Dendritic cell treated with granulocyte-macrophage colony-stimulating factor and Interleukin-4, amounts not matched to agents 40 ng/mL and 50 ng/mL, for 4 days (primary cell): ENCODE results near the gene KLF3.

Source experiments
- H3K27ac Mint-ChIP-seq: one replicate; pipeline ENCODE4 v1.8.0; 2022; ENCODE audit warnings: mild to moderate bottlenecking, mixed read lengths
- H3K27me3 Mint-ChIP-seq: one replicate; pipeline ENCODE4 v1.8.0; 2022; ENCODE audit warnings: mild to moderate bottlenecking, mixed read lengths
- H3K36me3 Mint-ChIP-seq: one replicate; pipeline ENCODE4 v1.8.0; 2022; ENCODE audit warnings: low read depth, mixed read lengths
- H3K4me1 Mint-ChIP-seq: one replicate; pipeline ENCODE4 v1.8.0; 2022; ENCODE audit warnings: low read depth, mixed read lengths
- H3K4me3 Mint-ChIP-seq: one replicate; pipeline ENCODE4 v1.8.0; 2022; ENCODE audit warnings: mild to moderate bottlenecking, moderate library complexity, mixed read lengths
- H3K9me3 Mint-ChIP-seq: one replicate; pipeline ENCODE4 v1.8.0; 2022; ENCODE audit warnings: mixed read lengths
- intact Hi-C: fragments of 100-400 bp; cut with micrococcal nuclease; formaldehyde crosslinking; loops from one replicate; pipeline ENCODE4 v1.15.0; 2022

KLF3 gene

GRCh38 chr4:38706301-38706700 lies 42.3 kb downstream of the KLF3 start:
- H3K27ac Mint-ChIP-seq = no peak overlapping the region
- H3K9me3 Mint-ChIP-seq = no peaks in the 10 kb centered on the region
- peaks cover 3% of the 10 kb centered on the region for H3K27me3 Mint-ChIP-seq

GRCh38 chr4:38710053-38710452 lies 46.1 kb downstream of the KLF3 start:
- no peak overlapping the region for H3K27ac Mint-ChIP-seq
- H3K27me3 Mint-ChIP-seq = peaks cover 3% of the 10 kb centered on the region
- H3K4me1 Mint-ChIP-seq = peaks cover 9% of the 10 kb centered on the region
- no peaks in the 10 kb centered on the region for H3K36me3 Mint-ChIP-seq
- no peak overlapping the region for H3K4me3 Mint-ChIP-seq
- H3K9me3 Mint-ChIP-seq = peaks cover 15% of the 10 kb centered on the region
- intact Hi-C loops = no loop called here

More at GRCh38 chr4:38706301-38706700, 42.3 kb downstream of the KLF3 start:
- no peak overlapping the region for H3K4me3 Mint-ChIP-seq
- no peaks in the 10 kb centered on the region for H3K36me3 Mint-ChIP-seq
- peaks cover 29% of the 10 kb centered on the region for H3K4me1 Mint-ChIP-seq
- intact Hi-C loops = no loop called here

- intact Hi-C loops = no loop called here
- H3K27ac Mint-ChIP-seq = no peak overlapping the region
- peaks cover 15% of the 10 kb centered on the region for H3K9me3 Mint-ChIP-seq
- H3K4me3 Mint-ChIP-seq = no peak overlapping the region
- no peaks in the 10 kb centered on the region for H3K27me3 Mint-ChIP-seq
- peaks cover under 1% of the 10 kb centered on the region for H3K4me1 Mint-ChIP-seq
- H3K36me3 Mint-ChIP-seq = no peaks in the 10 kb centered on the region
Measured at GRCh38 chr4:38711066-38711465, 47.1 kb downstream of the KLF3 start.

GRCh38 chr4:38715050-38715449 lies 51.1 kb downstream of the KLF3 start:
- Mint-ChIP-seq H3K4me1 (no peaks in the 10 kb centered on the region), H3K27me3 (no peaks in the 10 kb centered on the region), H3K36me3 (no peaks in the 10 kb centered on the region), H3K27ac (no peak overlapping the region), H3K9me3 (peaks cover 15% of the 10 kb centered on the region), H3K4me3 (no peak overlapping the region)
- intact Hi-C loops = no loop called here

- peaks cover 15% of the 10 kb centered on the region for H3K9me3 Mint-ChIP-seq
- no peaks in the 10 kb centered on the region for H3K27me3 Mint-ChIP-seq
- no peak overlapping the region for H3K27ac Mint-ChIP-seq
- H3K36me3 Mint-ChIP-seq = no peaks in the 10 kb centered on the region
- H3K4me1 Mint-ChIP-seq = no peaks in the 10 kb centered on the region
- H3K4me3 Mint-ChIP-seq = no peak overlapping the region
- intact Hi-C loops = no loop called here
Measured at GRCh38 chr4:38716256-38716655, 52.3 kb downstream of the KLF3 start.

- H3K4me3 Mint-ChIP-seq = no peak overlapping the region
- peaks cover 6% of the 10 kb centered on the region for H3K9me3 Mint-ChIP-seq
- no peaks in the 10 kb centered on the region for H3K36me3 Mint-ChIP-seq
- no peak overlapping the region for H3K27ac Mint-ChIP-seq
- H3K4me1 Mint-ChIP-seq = no peaks in the 10 kb centered on the region
- no peaks in the 10 kb centered on the region for H3K27me3 Mint-ChIP-seq
- intact Hi-C loops = no loop called here
Measured at GRCh38 chr4:38717604-38718003, 53.6 kb downstream of the KLF3 start.

- intact Hi-C loops = no loop called here
- Mint-ChIP-seq H3K27ac (no peak overlapping the region), H3K4me1 (peaks cover 10% of the 10 kb centered on the region), H3K36me3 (no peaks in the 10 kb centered on the region), H3K4me3 (no peak overlapping the region), H3K9me3 (no peaks in the 10 kb centered on the region), H3K27me3 (no peaks in the 10 kb centered on the region)
Measured at GRCh38 chr4:38723114-38723513, 59.1 kb downstream of the KLF3 start.

- intact Hi-C loops = no loop called here
- no peaks in the 10 kb centered on the region for H3K36me3 Mint-ChIP-seq
- H3K4me1 Mint-ChIP-seq = peaks cover 18% of the 10 kb centered on the region
- no peaks in the 10 kb centered on the region for H3K9me3 Mint-ChIP-seq
- no peak overlapping the region for H3K27ac Mint-ChIP-seq
- no peak overlapping the region for H3K4me3 Mint-ChIP-seq
- no peaks in the 10 kb centered on the region for H3K27me3 Mint-ChIP-seq
Measured at GRCh38 chr4:38723726-38724474, 59.9 kb downstream of the KLF3 start.

- no peaks in the 10 kb centered on the region for H3K27me3 Mint-ChIP-seq
- no peak overlapping the region for H3K4me3 Mint-ChIP-seq
- no peaks in the 10 kb centered on the region for H3K36me3 Mint-ChIP-seq
- H3K4me1 Mint-ChIP-seq = peaks cover 19% of the 10 kb centered on the region
- H3K27ac Mint-ChIP-seq = no peak overlapping the region
- H3K9me3 Mint-ChIP-seq = no peaks in the 10 kb centered on the region
- intact Hi-C loops = no loop called here
Measured at GRCh38 chr4:38724475-38724808, 60.4 kb downstream of the KLF3 start.

- Mint-ChIP-seq H3K4me1 (peaks cover 28% of the 10 kb centered on the region), H3K27ac (no peak overlapping the region), H3K9me3 (peaks cover 8% of the 10 kb centered on the region), H3K27me3 (no peaks in the 10 kb centered on the region), H3K4me3 (no peak overlapping the region), H3K36me3 (no peaks in the 10 kb centered on the region)
- intact Hi-C loops = no loop called here
Measured at GRCh38 chr4:38728631-38729141, 64.7 kb downstream of the KLF3 start.

- Mint-ChIP-seq H3K36me3 (no peaks in the 10 kb centered on the region), H3K9me3 (peaks cover 13% of the 10 kb centered on the region), H3K4me3 (no peak overlapping the region), H3K27ac (no peak overlapping the region), H3K27me3 (no peaks in the 10 kb centered on the region), H3K4me1 (peaks cover 37% of the 10 kb centered on the region)
- intact Hi-C loops = loop anchor here (5.0 kb wide), 1 partner anchor 53 kb away; no protein-coding TSS in a partner anchor
Measured at GRCh38 chr4:38730493-38730829, 66.5 kb downstream of the KLF3 start.

- peak overlapping the region; percentile 39 for H3K27ac Mint-ChIP-seq
- H3K36me3 Mint-ChIP-seq = no peaks in the 10 kb centered on the region
- H3K4me1 Mint-ChIP-seq = peaks cover 42% of the 10 kb centered on the region
- H3K4me3 Mint-ChIP-seq = no peak overlapping the region
- peaks cover 13% of the 10 kb centered on the region for H3K9me3 Mint-ChIP-seq
- intact Hi-C loops = loop anchor here (1.0 to 5.0 kb wide), 3 partner anchors 54 to 670 kb away; no protein-coding TSS in a partner anchor
- no peaks in the 10 kb centered on the region for H3K27me3 Mint-ChIP-seq
Measured at GRCh38 chr4:38730830-38731646, 67.0 kb downstream of the KLF3 start.

GRCh38 chr4:38733663-38734062 lies 69.7 kb downstream of the KLF3 start:
- intact Hi-C loops = loop anchor here (5.0 kb wide), 1 partner anchor 56 kb away; no protein-coding TSS in a partner anchor
- no peaks in the 10 kb centered on the region for H3K36me3 Mint-ChIP-seq
- peaks cover 13% of the 10 kb centered on the region for H3K9me3 Mint-ChIP-seq
- no peak overlapping the region for H3K27ac Mint-ChIP-seq
- H3K4me1 Mint-ChIP-seq = peaks cover 45% of the 10 kb centered on the region
- H3K4me3 Mint-ChIP-seq = no peak overlapping the region
- no peaks in the 10 kb centered on the region for H3K27me3 Mint-ChIP-seq

- H3K9me3 Mint-ChIP-seq = peaks cover 13% of the 10 kb centered on the region
- H3K27me3 Mint-ChIP-seq = no peaks in the 10 kb centered on the region
- H3K36me3 Mint-ChIP-seq = no peaks in the 10 kb centered on the region
- intact Hi-C loops = loop anchor here (5.0 kb wide), 1 partner anchor 57 kb away; no protein-coding TSS in a partner anchor
- H3K27ac Mint-ChIP-seq = peak overlapping the region; percentile 68
- peaks cover 42% of the 10 kb centered on the region for H3K4me1 Mint-ChIP-seq
- peak overlapping the region; percentile 18 for H3K4me3 Mint-ChIP-seq
Measured at GRCh38 chr4:38734446-38734845, 70.4 kb downstream of the KLF3 start.
